GM21528 (cell line): ENCODE results near the gene PIP4K2C.

ENCODE experiments used
- ATAC-seq: cut with Tn5 transposase; IDR thresholded peaks from one replicate; pipeline ENCODE4 v1.9.1; 2021; ENCODE audit warnings: mild to moderate bottlenecking, moderate library complexity; ENCODE audit not compliant: unreplicated experiment, low FRiP score

The PIP4K2C gene

DNA sequence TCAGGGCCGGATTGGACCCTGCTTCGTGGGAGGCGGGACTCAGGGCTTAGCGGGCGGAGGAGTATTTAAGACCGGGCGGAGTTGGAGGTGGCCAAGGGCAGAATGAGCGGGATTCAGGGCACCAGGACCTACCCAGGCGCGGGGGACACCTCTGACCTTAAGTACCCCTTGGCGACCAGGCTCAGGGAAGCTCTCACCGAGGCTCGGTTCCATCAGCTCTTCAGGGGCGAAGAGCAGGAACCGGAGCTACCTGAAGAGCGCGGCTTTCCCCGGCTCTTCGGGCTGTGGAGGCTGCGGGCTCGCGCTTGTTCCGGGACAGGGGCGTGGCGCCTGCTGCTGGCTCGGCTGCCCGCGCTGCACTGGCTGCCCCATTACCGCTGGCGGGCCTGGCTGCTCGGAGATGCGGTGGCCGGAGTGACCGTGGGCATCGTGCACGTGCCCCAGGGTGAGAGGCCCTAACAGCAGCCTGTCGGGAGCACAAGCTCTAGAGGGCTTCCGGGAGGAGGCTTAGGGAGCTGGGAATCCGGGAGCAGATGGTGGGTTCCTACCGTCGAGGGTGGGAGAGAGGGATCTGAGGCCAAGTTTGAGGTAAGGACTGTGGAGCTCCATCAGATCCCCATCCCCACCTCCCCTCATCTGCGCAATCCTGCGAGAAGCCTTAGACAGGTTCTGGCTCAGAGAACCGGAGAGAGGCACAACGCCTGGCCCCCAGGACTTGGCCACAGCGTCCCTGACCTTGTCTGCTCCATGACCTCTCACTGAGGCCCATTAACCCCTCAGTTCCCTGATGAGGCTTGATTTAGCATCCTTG lies 28.6 kb downstream of the PIP4K2C start:
- no peak for ATAC-seq

GRCh38 chr12:57620245-57620935 lies 29.4 kb downstream of the PIP4K2C start:
- no peak for ATAC-seq

DNA sequence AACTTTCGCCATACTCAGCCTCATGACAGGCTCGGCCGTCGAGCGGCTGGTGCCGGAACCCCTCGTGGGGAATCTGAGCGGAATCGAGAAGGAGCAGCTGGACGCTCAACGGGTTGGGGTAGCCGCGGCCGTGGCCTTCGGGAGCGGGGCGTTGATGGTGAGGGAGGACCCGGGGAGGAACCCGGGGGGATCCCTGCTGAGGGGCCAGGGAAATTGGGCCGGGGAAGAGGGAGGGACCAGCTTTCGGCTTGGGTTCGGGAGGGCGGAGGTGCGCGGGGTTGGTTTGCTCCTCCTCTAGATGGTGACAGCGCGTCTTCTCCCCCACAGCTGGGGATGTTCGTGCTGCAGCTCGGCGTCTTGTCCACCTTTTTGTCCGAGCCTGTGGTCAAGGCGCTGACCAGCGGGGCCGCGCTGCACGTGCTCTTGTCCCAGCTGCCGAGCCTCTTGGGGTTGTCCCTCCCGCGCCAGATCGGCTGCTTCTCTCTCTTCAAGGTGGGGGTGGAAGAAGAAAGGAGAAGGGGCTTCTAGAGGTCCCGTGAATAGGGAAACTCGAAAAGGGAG lies 30.0 kb downstream of the PIP4K2C start:
- no peak for ATAC-seq

- ATAC-seq = no peak
Observed at GRCh38 chr12:57621497-57622292, 30.7 kb downstream of the PIP4K2C start.

GRCh38 chr12:57622293-57623245 lies 31.6 kb downstream of the PIP4K2C start:
- no peak for ATAC-seq

- ATAC-seq = no peak
Observed at GRCh38 chr12:57623385-57623784, 32.4 kb downstream of the PIP4K2C start.

- no peak for ATAC-seq
Observed at GRCh38 chr12:57623811-57624390, 32.9 kb downstream of the PIP4K2C start.

DNA sequence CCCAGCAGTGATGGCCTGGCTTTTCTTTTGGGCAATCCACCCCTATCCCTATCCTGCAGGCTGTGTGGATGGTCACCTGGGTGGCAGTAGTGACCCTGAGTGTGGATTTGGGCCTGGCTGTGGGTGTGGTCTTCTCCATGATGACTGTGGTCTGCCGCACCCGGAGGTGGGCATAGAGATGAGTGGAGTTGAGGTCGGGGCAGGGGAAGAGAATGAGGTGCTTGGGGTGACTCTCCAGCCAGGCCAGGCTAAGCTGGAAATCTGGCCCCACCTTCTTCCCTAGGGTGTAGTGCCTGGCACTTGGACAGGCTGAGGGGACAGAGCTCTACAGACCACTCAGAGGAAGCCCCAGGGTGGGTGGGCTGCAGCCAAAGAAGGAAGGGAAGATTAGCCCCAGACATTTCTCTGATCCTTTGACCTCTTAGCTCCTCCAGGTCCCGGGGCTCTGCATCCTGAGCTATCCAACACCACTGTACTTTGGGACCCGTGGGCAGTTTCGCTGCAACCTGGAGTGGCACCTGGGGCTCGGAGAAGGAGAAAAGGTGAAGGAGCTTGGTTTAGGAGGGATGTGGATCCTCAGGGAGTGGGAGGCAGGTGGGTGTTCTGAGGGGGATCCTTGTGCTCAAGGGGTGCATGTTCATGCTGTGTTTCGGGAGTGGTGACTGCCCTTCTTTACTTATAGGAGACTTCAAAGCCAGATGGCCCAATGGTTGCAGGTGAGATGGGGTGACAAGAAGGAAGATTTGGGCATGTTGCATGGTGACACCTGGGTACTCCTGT lies 33.6 kb downstream of the PIP4K2C start:
- no peak for ATAC-seq

GRCh38 chr12:57625261-57626032 lies 34.5 kb downstream of the PIP4K2C start:
- no peak for ATAC-seq

GRCh38 chr12:57626111-57626920 lies 35.3 kb downstream of the PIP4K2C start:
- no peak for ATAC-seq

GRCh38 chr12:57626921-57627445 lies 36.0 kb downstream of the PIP4K2C start:
- no peak for ATAC-seq

GRCh38 chr12:57627501-57628279 lies 36.7 kb downstream of the PIP4K2C start:
- ATAC-seq = no peak

DNA sequence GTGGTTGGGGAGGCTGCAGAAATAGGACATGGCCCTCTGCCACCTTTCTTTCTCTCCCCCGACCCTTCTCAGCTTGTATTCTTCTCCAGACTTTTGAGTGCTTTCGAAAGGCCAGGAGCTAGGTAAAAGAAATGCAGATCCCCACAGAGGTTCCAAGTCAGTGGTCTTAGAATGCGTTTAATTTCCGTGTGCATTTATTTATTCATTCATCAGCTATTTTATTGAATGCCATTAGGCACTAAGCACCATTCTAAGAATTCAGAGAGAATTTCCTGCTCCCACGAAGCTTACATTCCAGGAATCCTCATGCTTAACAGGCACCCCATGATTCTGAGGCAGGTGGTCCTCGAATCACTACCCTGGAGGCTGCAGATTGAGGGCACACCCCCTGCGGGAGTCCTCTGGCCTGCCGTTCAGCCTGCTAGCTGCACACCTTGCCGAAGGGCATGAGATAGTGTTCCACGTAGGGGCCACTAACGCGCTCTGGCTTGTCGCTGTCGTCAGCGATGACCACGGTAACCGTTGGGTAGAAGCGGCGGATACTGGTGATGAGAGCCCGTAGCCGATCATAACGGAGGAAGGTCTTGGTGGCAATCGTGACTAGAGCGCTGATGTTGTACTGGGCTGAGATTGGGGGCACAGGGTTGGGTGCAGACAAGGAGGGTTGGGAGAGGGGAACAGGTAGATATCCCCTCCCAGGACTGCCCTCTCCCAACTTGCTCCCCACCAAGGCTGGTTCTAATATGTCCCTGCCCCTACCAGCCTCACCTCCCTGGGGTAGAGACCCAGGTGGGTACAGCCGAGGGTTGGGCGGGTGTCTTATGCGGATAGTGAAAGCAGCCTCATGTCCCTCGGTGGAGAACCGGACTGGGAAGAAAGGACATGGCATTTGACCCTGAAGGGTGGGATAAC lies 37.5 kb downstream of the PIP4K2C start:
- no peak for ATAC-seq

DNA sequence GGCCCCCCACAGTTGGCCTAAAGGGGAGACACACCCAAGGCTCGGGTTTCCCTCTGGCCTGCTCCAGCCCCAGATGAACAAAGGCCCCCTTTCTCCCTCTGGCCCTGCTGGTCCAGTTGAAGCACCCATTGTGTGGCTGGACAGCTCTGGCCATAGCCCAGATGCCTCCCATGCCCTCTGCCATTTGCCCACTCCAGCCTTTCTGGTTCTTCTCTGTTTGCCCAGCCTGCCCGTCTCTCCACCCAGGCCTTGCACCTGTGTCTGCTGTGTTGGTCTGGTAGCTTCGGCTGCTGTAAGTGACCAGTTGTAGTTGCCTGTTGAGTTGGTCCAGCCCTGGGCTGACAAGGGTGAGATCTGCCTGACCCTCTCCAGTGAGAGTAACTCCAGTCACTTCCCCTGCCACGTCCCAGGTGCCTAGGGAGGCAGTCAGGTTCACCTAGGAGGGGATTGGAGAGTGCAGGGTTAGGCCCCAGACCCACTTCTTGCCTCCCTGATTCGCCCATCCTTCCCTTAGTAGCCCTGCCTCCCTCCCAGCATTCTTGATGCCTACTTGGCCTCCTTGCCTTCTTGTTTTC lies 39.0 kb downstream of the PIP4K2C start:
- ATAC-seq = no peak
